C1 segment of cervical spinal cord (tissue), 14 donors: ENCODE results near the gene DNM3.
"Not testable (repeated sequence)": the region's sequence is repeated elsewhere in the genome, so short reads cannot be mapped to it uniquely, and the experiment has no call there.

ENCODE experiments used
- DNase-seq, 14 donors: peaks; one replicate each; lab custom pipeline; 2025; lab: John Stamatoyannopoulos, UW

DNM3 gene

DNA sequence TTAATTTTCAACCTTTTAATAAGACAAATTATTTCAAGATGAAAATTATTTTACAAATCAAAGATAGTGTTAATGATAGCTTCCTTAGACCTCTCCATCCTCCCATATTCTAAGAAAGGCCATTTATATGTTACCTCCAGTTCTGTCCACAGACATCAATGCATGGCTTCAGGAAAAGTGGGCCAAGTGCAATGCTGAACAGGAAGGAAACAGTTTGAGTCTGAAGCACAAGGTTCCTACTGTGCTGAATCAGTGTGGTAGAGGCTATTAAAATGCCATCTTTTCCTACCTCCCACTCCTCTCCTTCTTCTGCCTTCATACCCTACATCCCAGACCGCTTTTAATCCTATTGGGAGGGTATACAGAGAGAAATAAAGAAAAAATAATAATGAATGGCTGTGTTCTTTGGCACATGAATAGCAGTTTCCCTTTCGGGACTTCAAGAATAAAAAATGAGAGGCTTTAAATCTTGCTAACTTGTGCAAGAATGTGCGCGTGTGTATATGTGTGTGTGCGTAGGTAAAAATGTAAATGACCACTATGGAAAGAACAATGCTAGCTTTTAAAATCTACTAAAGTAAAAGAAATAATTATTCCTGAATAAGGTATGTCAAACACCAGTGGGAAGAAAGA, 516.6 kb downstream of the DNM3 start:
- peak in 1 of 14 donors; percentile 23 for DNase-seq

- DNase-seq = no peak
Observed at GRCh38 chr1:172359491-172359999, 518.2 kb downstream of the DNM3 start.

DNA sequence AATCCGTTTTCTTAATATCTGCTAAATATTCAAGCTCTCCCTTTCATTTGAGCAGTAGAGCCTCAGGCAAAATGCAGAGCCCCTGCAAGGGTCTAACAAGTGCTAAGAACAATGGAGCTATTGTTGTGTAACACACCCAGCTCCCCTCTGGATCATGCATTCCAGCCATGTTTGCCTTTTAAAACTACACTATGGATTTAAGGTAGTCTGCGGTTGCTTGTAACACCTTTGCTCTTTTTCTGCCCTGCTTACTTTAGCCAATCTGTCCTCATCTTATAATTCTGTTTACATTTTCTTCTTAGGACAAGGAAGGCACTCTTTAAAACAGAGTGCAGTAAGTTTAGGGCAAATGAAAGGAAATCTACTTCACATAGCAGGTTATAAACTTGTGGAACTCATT, 519.2 kb downstream of the DNM3 start:
- no peak for DNase-seq

GRCh38 chr1:172360985-172361384, 519.7 kb downstream of the DNM3 start:
- DNase-seq = no peak

- no peak for DNase-seq
Observed at GRCh38 chr1:172363852-172364251, 522.6 kb downstream of the DNM3 start.

GRCh38 chr1:172371646-172372045, 530.3 kb downstream of the DNM3 start:
- not testable (repeated sequence) for DNase-seq

- no peak for DNase-seq
Observed at GRCh38 chr1:172373864-172374263, 532.6 kb downstream of the DNM3 start.

DNA sequence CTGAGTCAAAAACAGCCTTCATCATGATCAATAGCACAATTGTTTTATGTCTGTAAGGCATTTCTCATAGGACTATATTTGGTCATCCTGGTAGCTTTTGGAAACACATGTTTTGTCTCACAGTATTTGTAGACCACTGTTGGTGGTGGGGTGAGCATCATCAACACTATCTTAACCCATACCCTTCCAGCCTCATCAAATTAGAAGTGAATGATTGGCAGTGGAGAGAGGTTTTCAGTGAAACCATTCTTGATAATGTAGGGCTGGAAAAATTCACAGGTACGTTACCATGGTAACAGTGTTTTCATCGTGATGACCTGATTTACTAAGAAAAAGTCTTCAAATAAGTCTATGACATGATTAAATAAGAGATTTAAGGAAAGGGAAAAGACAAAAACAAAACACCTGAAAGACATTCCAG, 533.9 kb downstream of the DNM3 start:
- no peak for DNase-seq

DNA sequence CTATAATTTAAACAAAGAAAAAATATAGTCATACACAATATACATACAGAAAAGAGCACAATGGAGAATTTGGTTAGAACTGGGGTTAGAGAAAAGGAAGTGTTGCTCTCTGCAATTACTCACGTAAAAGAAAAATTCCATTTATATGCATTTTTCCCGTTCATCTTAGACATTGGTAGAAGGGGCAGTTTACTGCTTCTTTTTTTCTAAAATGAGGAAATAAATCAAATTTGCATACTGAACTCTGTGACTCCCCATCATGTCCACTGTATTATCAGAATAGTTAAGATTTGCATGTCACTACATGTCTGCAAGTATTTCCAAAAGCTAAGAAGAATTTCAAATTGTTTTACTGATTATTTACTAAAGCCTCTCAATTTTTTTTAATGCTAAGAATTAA, 535.1 kb downstream of the DNM3 start:
- no peak for DNase-seq

GRCh38 chr1:172377565-172377964, 536.3 kb downstream of the DNM3 start:
- DNase-seq = no peak

DNA sequence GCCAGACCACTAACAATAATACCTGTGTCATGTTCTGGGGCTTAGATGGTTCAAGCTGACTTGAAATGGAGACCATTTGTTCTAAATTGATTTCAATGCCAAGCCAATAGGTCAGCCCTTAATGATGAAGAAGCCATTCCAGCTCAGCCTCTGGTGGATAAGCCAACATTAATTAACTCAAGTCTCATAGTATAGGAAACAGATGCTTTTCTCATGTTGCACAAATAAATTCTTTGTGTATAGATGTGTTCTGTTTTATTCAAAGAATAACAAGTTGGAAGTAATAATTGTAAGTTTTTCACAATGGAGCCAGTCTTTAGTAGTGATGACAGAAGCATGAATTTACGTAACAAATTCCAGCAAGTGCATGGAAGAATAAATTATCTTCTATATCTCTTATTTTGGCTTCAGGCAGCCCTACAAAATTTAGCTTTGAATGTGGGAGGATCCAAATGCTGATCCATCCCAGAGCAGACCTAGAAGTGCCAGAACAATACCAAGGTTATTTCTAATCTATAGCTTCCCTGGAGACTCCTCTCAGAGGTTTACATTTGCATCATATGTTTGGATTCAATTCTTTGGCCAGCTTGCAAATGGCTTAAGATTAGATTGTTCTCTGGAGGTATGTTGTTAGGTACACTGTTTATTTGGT, 536.9 kb downstream of the DNM3 start:
- no peak for DNase-seq

DNA sequence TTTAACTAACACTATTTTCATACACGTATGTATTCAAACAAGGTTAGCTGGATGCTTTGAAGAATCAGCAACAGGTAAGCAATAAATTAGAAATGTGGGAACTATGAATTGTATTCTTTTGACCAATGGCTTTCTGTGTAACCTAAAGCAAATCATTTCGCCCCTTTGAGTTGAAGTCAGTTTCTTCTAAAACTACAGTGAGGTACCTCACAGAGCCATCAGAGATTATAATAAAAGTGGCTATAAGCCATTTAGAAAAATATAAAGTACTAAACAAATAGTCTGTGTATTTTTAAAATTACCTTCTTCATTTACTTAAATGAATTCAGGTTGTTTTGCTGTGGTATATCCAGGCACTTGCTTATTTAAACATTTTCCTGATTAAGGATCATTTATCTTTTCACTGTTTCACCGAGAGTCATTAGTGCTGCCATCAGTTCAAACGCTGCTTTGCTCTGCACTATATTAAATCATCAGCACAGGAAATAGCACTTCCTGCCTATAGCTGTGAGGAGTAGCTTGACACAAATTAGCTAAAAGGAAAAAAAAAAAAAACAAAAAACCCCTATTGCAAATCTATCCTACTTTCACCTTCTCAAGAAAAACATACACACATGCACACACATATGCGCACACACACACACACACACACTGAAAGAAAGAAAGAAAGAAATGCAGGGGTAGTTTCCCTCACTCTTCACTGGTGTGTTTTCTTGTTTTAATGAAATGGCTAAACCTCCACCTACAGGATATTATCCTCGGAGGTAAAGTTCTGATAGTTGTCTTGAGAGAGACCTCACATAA, 539.3 kb downstream of the DNM3 start:
- no peak for DNase-seq

DNA sequence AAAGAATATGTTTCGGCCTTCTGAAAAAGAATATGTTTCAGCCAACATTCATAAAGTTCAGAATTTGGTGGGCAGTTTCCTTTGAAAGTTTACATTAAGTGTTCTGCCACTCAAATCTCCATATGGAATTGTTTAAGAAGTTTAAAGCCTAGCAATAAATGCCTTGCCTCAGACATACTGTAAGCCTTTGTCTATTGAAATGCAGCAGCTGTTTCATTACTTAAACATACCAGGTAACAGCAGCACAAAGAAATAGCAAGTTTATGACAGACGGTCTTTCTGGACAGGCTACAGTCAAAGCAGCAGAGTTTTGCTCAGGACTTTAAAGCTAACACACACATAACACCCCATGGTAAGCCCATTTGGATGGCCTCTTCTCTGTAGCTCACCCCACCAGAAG, 540.6 kb downstream of the DNM3 start:
- no peak for DNase-seq

GRCh38 chr1:172382406-172382805, 541.1 kb downstream of the DNM3 start:
- no peak for DNase-seq

DNA sequence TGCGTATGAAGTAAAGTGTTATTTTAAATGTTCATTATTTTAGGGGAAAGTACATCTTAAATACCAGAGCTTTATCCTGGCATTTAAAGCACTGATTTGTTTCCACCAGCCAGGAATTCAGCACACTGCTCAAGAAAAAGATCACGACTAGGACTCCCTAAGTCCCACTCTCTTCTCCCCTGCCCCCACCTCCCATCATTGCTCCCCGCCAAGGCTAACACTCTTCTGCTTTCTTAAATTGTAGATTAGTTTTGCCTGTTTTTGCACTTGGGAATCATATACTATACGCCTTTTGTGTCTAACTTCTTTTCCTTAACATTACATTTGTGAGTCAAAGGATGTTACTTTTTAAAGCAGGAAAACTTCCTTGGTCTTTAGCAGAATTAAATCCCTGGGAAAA, 541.7 kb downstream of the DNM3 start:
- DNase-seq = no peak

- no peak for DNase-seq
Observed at GRCh38 chr1:172383536-172383935, 542.2 kb downstream of the DNM3 start.

DNA sequence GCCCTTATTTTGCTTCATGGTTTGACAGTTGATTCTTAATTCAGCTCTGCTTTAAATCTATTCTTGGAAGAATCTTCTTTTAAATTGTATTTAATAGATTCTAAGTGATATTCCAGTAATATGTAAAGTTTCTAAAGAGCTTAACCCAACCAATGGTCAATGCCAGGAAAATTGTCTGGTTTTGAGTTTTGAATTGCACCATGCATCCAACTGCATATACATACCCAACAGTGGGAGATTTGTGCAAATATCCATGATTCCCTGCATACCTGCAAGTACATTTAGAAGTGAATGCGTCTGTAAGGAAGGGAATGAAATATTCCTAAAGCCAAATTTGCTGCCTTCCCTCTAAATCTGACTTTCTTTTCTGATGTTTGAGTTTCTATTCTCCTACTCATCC, 543.4 kb downstream of the DNM3 start:
- DNase-seq = no peak

- no peak for DNase-seq
Observed at GRCh38 chr1:172386046-172386445, 544.7 kb downstream of the DNM3 start.

GRCh38 chr1:172388490-172388889, 547.2 kb downstream of the DNM3 start:
- DNase-seq = no peak

DNA sequence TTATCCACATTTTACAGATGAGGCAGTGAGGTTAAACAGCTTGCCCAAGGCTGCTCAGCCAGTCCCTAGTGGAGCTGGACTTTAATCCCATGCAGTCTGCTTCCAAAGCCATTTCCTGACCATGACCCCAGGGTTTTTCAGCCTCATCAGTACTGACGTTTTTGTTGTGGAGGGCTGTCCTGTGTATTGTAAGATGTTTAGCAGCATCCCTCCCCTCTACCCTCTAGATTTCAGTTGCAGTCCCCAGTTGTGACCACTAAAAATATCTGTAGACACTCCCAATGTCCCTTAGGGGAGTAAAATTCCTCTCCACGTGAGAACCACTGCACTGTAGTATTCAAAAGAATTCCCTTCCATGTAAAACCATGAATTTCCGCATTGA, 549.0 kb downstream of the DNM3 start:
- no peak for DNase-seq

DNA sequence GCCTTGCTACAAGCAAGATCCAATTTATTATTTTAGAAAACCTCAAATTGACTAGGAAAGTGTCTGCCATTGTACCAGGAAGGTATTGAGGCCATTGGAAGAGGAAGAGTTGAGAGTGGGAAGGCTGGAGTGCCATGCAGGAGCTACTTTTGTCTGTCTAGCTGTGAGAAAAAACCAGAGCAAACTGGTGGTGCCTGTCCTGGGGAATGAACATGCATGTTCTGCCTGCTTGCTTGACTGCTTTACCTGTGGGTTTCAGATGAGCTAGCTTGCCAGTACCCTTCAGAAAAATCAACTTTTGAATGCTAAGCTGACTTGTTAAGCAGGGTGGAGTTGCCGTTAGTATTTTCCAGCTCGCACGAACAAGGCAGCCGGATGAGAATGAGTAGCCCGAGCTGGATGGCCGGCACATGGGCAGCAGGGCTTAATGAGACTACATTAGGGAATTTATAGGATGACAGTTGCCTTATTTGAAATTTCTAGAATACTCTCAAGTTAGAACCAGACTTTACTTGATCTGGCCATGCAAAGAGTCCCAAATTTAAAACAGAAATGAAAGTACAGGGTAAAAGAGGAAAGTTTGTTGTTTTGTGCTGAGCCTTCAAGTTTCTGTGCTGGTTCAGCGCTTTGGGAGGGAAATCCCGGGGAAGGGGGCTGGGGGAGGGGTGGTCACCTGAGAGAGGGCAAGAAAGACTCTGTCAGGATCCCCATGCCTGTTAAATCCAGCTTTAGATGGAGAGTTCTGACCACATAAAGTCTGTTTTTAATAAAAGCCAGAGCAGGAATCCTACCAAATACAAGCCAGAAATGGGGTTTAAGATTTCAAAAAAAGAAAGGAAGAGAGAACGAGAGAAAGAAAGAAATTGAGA, 549.6 kb downstream of the DNM3 start:
- DNase-seq = peak in 10 of 14 donors; percentile 10 to 47 (median 28)

DNA sequence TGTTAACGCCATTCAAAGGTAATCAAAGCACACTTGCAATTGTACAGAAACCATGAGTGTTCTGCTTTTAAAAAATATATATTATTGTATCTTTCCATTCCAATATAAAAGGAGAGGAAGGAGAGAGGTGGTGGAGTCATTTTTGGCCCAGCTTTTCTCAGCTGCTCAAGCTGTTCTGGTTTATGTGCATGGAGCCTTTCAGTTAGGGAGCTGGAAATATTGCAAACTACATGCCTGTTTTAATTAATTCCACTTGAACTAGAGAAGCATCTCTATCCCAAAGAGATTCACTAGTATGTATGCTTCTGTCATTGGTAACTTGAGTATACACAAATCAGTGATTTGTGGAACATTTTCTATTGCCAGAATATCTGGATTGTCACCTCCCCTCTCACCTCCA, 550.7 kb downstream of the DNM3 start:
- DNase-seq = peak in 1 of 14 donors; percentile 30
